ENCODE measurements around the gene DYRK1A.
A peak's percentile ranks its signal among the peaks of the same experiment; 100 is the strongest.
"Not testable (repeated sequence)": the region's sequence is repeated elsewhere in the genome, so short reads cannot be mapped to it uniquely, and the experiment has no call there.

Gene DYRK1A

DNA sequence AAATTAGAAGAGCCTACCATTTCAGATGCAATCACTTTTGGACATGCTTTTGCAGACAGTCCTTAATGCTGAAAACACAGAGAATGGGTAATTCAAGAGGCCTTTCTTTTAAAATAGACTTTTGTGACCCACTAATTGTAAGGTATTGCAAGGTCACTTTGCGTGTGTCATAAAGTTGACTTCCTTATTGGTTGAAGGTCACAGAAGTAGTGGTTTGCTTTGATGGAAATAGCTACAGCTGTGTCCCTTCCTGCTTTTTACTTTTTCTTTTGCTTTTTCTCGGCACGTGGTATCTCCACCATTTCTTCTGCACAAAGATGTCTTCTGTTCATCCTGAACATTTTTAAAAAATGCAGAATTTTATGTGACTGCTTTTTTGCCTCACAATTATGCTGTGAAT, 146.8 kb downstream of the DYRK1A start:
- Histone ChIP-seq H3K4me3 (ENCODE audit: control insufficient read depth in 1 of 7, extremely low read depth in 1 of 7, insufficient read depth in 4 of 7, low read depth in 2 of 7, low read length in 6 of 7) (no peak overlapping the region), H3K9me3 (ENCODE audit: control extremely low read depth in 1 of 5, control insufficient read depth in 4 of 5, insufficient read depth in 2 of 5, low read depth in 1 of 5, low read length in 4 of 5) (no peaks in the 10 kb centered on the region), H3K36me3 (ENCODE audit: control insufficient read depth in 4 of 4, insufficient read depth in 4 of 4, low read length in 3 of 4) (peaks cover 25 to 95% (median 71%) of the 10 kb centered on the region in 4 experiments), H3K27me3 (replicated peaks in 2 of 5; ENCODE audit: control insufficient read depth in 4 of 5, insufficient read depth in 5 of 5, low read length in 4 of 5) (no peaks in the 10 kb centered on the region), H3K4me1 (ENCODE audit: control extremely low read depth in 1 of 4, control insufficient read depth in 4 of 4, insufficient read depth in 4 of 4, low read length in 3 of 4) (peaks cover 0 to 3% (median 0%) of the 10 kb centered on the region in 4 experiments), H3K27ac (ENCODE audit: insufficient read depth in 1 of 2, low read depth in 1 of 2, low read length in 2 of 2, poor library complexity in 1 of 2, severe bottlenecking in 2 of 2) (no peak overlapping the region)
- DNase-seq = peak in 1 of 3 donors; percentile 10
- ChIA-PET POLR2A (no interaction called here), CTCF (interaction anchor here (1.1 kb wide), 1 partner anchor 17 kb away, joined by 4 read pairs; no protein-coding TSS in a partner anchor)
- WGBS (ENCODE audit: insufficient coverage) = no CpG with 5 or more reads among the region's 3 CpGs

DNA sequence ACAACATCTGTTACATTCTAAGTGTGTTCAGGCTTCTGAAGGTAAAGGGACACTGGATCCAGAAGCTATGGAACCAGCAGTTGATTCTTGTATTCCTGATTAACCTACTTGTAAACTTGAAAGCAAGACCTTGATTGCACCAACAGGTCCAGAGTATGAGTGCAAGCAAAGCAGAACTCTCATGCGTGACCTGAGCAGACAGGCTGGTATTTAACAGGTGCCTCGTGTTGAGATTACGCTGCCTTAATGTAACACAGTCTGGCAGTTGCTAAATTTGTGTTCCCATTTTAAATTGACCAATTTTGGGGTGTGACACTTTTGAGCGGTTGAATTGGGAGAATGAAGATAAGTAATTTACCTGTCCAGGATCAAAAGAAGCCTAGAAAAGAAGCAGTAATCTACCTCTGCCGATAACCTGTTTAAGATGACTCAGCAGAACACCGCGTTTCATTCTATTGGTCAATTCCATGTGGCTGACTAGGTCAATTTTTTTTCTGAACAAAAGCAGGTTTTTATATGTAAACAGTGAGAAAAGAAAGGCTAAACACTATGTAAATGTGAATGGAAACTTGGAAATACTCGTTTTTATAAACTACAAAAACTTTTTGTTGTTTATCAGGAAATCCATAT, 147.6 kb downstream of the DYRK1A start:
- POLR2A ChIA-PET = no interaction called here
- H3K27me3 ChIP-seq (replicated peaks in 2 of 5; ENCODE audit: control insufficient read depth in 4 of 5, insufficient read depth in 5 of 5, low read length in 4 of 5) = no peaks in the 10 kb centered on the region
- CTCF ChIA-PET = interaction anchor here (1.1 kb wide), 1 partner anchor 17 kb away, joined by 4 read pairs; no protein-coding TSS in a partner anchor
- no peak overlapping the region for H3K4me3 ChIP-seq (ENCODE audit: control insufficient read depth in 1 of 7, extremely low read depth in 1 of 7, insufficient read depth in 4 of 7, low read depth in 2 of 7, low read length in 6 of 7)
- H3K4me1 ChIP-seq (ENCODE audit: control extremely low read depth in 1 of 4, control insufficient read depth in 4 of 4, insufficient read depth in 4 of 4, low read length in 3 of 4) = peaks cover 0 to 3% (median 0%) of the 10 kb centered on the region in 4 experiments
- WGBS (ENCODE audit: insufficient coverage) = 89% methylated on average over 7 of the region's 8 CpGs
- peaks cover 24 to 91% (median 65%) of the 10 kb centered on the region in 4 experiments for H3K36me3 ChIP-seq (ENCODE audit: control insufficient read depth in 4 of 4, insufficient read depth in 4 of 4, low read length in 3 of 4)
- no peaks in the 10 kb centered on the region for H3K9me3 ChIP-seq (ENCODE audit: control extremely low read depth in 1 of 5, control insufficient read depth in 4 of 5, insufficient read depth in 2 of 5, low read depth in 1 of 5, low read length in 4 of 5)
- H3K27ac ChIP-seq (ENCODE audit: insufficient read depth in 1 of 2, low read depth in 1 of 2, low read length in 2 of 2, poor library complexity in 1 of 2, severe bottlenecking in 2 of 2) = no peak overlapping the region
- DNase-seq = no peak

DNA sequence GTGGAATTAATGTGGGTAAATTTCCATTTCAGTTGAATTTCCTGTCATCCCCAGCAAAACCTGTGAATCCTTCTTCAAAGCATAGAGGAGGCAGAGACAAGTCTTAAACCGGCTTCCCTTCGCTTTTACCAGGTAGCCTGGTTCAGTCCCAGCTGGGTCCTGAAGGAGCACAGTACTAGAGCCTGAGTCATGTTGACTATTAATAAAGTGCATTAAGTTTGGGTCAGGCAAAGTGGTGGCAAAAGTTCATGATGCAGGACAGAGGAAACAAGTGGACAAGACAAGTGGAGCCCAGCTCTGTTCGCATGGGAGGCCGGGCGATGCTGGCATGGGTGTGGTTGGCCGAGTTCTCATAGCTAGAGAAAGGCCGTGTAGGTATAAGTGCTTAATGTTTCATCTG, 150.4 kb downstream of the DYRK1A start:
- Histone ChIP-seq H3K27me3 (replicated peaks in 2 of 5; ENCODE audit: control insufficient read depth in 4 of 5, insufficient read depth in 5 of 5, low read length in 4 of 5) (no peaks in the 10 kb centered on the region), H3K36me3 (ENCODE audit: control insufficient read depth in 4 of 4, insufficient read depth in 4 of 4, low read length in 3 of 4) (peaks cover 13 to 63% (median 40%) of the 10 kb centered on the region in 4 experiments), H3K4me1 (ENCODE audit: control extremely low read depth in 1 of 4, control insufficient read depth in 4 of 4, insufficient read depth in 4 of 4, low read length in 3 of 4) (peaks cover 0 to 3% (median 0%) of the 10 kb centered on the region in 4 experiments), H3K4me3 (ENCODE audit: control insufficient read depth in 1 of 7, extremely low read depth in 1 of 7, insufficient read depth in 4 of 7, low read depth in 2 of 7, low read length in 6 of 7) (no peak overlapping the region), H3K9me3 (ENCODE audit: control extremely low read depth in 1 of 5, control insufficient read depth in 4 of 5, insufficient read depth in 2 of 5, low read depth in 1 of 5, low read length in 4 of 5) (no peaks in the 10 kb centered on the region), H3K27ac (ENCODE audit: insufficient read depth in 1 of 2, low read depth in 1 of 2, low read length in 2 of 2, poor library complexity in 1 of 2, severe bottlenecking in 2 of 2) (no peak overlapping the region)
- ChIA-PET CTCF (interaction anchor here (0.7 kb wide), 1 partner anchor 12 kb away, joined by 3 read pairs; no protein-coding TSS in a partner anchor), POLR2A (no interaction called here)
- WGBS (ENCODE audit: insufficient coverage) = 92% methylated on average over 4 of the region's 7 CpGs
- no peak for DNase-seq

DNA sequence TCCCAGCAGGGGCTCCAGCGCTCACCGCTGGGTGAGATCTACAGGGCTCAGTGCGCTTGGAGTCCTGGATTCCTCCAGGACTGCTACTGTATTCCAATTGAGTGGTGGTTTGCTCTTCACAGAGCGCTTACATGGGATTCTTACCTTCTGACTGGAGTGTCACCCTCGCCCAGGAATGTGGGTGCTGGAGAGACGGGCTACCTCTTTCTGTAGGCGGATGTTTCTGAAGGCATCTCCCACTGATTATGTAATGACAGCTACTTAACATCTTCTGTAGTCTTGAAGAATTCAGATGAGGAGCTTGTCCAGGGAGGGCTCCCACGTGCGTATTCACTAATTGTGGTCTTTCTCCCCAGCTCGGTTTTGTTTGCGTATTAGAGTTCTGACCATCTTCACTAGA, 154.2 kb downstream of the DYRK1A start:
- DNase-seq = no peak
- Histone ChIP-seq H3K27ac (ENCODE audit: insufficient read depth in 1 of 2, low read depth in 1 of 2, low read length in 2 of 2, poor library complexity in 1 of 2, severe bottlenecking in 2 of 2) (no peak overlapping the region), H3K4me3 (ENCODE audit: control insufficient read depth in 1 of 7, extremely low read depth in 1 of 7, insufficient read depth in 4 of 7, low read depth in 2 of 7, low read length in 6 of 7) (no peak overlapping the region), H3K36me3 (ENCODE audit: control insufficient read depth in 4 of 4, insufficient read depth in 4 of 4, low read length in 3 of 4) (peaks cover 0 to 28% (median 14%) of the 10 kb centered on the region in 4 experiments), H3K4me1 (ENCODE audit: control extremely low read depth in 1 of 4, control insufficient read depth in 4 of 4, insufficient read depth in 4 of 4, low read length in 3 of 4) (no peaks in the 10 kb centered on the region), H3K27me3 (replicated peaks in 2 of 5; ENCODE audit: control insufficient read depth in 4 of 5, insufficient read depth in 5 of 5, low read length in 4 of 5) (no peaks in the 10 kb centered on the region), H3K9me3 (ENCODE audit: control extremely low read depth in 1 of 5, control insufficient read depth in 4 of 5, insufficient read depth in 2 of 5, low read depth in 1 of 5, low read length in 4 of 5) (no peaks in the 10 kb centered on the region)
- 97% methylated on average over 11 of the region's 11 CpGs for WGBS (ENCODE audit: insufficient coverage)
- CTCF ChIA-PET = interaction anchor here (1.0 to 1.7 kb wide), 3 partner anchors 9 to 25 kb away, joined by 3 to 5 read pairs (median 5); no protein-coding TSS in a partner anchor
- POLR2A ChIA-PET = no interaction called here

DNA sequence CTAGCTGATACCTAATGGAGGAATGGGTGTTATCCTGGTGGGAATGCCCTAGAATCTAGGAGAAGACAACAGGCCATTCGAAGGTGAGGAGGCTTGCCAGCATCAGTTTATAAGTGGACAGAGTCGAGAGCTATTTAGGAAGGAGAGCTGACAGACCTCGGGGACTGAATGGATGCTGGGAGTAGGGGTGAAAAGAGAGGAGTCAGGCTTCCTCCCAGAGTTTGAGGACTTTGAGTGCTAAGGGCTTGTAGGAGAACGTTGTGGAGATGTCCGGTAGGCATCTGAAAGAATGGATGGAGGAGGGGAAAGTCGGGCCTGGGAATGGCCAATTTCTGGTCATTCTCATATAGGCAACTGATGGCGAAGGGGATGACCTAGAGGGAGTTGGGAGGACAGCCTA, 155.1 kb downstream of the DYRK1A start:
- Histone ChIP-seq H3K27ac (ENCODE audit: insufficient read depth in 1 of 2, low read depth in 1 of 2, low read length in 2 of 2, poor library complexity in 1 of 2, severe bottlenecking in 2 of 2) (no peak overlapping the region), H3K36me3 (ENCODE audit: control insufficient read depth in 4 of 4, insufficient read depth in 4 of 4, low read length in 3 of 4) (peaks cover 0 to 20% (median 10%) of the 10 kb centered on the region in 4 experiments), H3K27me3 (replicated peaks in 2 of 5; ENCODE audit: control insufficient read depth in 4 of 5, insufficient read depth in 5 of 5, low read length in 4 of 5) (no peaks in the 10 kb centered on the region), H3K4me1 (ENCODE audit: control extremely low read depth in 1 of 4, control insufficient read depth in 4 of 4, insufficient read depth in 4 of 4, low read length in 3 of 4) (no peaks in the 10 kb centered on the region), H3K9me3 (ENCODE audit: control extremely low read depth in 1 of 5, control insufficient read depth in 4 of 5, insufficient read depth in 2 of 5, low read depth in 1 of 5, low read length in 4 of 5) (no peaks in the 10 kb centered on the region), H3K4me3 (ENCODE audit: control insufficient read depth in 1 of 7, extremely low read depth in 1 of 7, insufficient read depth in 4 of 7, low read depth in 2 of 7, low read length in 6 of 7) (no peak overlapping the region)
- CTCF ChIA-PET = interaction anchor here (1.0 kb wide), 1 partner anchor 19 kb away, joined by 3 read pairs; no protein-coding TSS in a partner anchor
- POLR2A ChIA-PET = no interaction called here
- 100% methylated on average over 6 of the region's 7 CpGs for WGBS (ENCODE audit: insufficient coverage)
- no peak for DNase-seq

DNA sequence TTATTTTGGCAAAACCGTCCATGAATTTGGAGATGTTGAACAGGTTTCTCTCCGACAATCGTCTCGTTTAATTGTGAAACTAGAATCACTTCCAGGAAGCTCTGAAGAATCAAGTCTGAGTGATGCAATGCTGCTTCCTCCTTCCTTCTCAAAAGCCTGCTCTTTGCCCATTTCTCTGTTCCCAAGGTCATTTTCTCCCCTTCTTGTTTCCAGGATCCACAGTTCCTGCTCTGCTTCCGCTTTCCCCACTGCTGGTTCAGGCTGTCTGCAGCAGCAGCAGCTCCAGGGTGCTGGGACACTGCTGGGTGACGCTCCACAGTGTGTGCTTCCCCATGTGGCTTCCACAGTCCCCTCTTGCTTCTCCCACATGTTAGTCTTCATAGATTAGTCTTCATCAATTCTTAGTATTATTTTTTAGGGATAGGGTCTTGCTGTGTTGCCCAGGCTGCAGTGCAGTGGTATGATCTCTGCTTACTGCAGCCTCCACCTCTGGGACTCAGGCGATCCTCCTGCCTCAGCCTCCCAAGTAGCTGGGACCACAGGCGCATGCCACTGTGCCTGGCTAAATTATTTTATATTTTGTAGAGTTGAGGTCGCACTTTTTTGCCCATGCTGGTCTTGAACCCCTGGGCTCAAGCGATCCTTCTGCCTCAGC, 156.2 kb downstream of the DYRK1A start:
- POLR2A ChIA-PET = no interaction called here
- no peaks in the 10 kb centered on the region for H3K4me1 ChIP-seq (ENCODE audit: control extremely low read depth in 1 of 4, control insufficient read depth in 4 of 4, insufficient read depth in 4 of 4, low read length in 3 of 4)
- peaks cover 0 to 9% (median 4%) of the 10 kb centered on the region in 4 experiments for H3K36me3 ChIP-seq (ENCODE audit: control insufficient read depth in 4 of 4, insufficient read depth in 4 of 4, low read length in 3 of 4)
- H3K4me3 ChIP-seq (ENCODE audit: control insufficient read depth in 1 of 7, extremely low read depth in 1 of 7, insufficient read depth in 4 of 7, low read depth in 2 of 7, low read length in 6 of 7) = no peak overlapping the region
- H3K27me3 ChIP-seq (replicated peaks in 2 of 5; ENCODE audit: control insufficient read depth in 4 of 5, insufficient read depth in 5 of 5, low read length in 4 of 5) = no peaks in the 10 kb centered on the region
- DNase-seq = no peak
- CTCF ChIA-PET = interaction anchor here (0.8 to 1.0 kb wide), 2 partner anchors 8 to 26 kb away, joined by 3 to 5 read pairs; no protein-coding TSS in a partner anchor
- no peaks in the 10 kb centered on the region for H3K9me3 ChIP-seq (ENCODE audit: control extremely low read depth in 1 of 5, control insufficient read depth in 4 of 5, insufficient read depth in 2 of 5, low read depth in 1 of 5, low read length in 4 of 5)
- no peak overlapping the region for H3K27ac ChIP-seq (ENCODE audit: insufficient read depth in 1 of 2, low read depth in 1 of 2, low read length in 2 of 2, poor library complexity in 1 of 2, severe bottlenecking in 2 of 2)
- 89% methylated on average over 7 of the region's 10 CpGs for WGBS (ENCODE audit: insufficient coverage)

DNA sequence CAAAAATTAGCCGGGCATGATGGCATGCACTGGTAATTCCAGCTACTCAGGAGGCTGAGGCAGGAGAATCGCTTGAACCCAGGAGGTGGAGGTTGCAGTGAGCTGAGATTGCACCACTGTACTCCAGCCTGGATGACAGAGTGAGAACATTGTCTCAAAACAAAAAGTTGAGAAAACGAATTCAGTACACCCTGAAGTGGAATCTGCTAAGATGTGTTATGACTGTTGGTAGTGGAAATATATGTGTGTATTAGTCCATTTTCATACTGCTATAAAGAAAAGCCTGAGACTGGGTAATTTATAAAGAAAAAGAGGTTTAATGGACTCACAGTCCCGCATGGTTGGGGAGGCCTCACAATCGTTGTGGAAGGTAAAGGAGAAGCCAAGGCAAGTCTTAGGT, 158.4 kb downstream of the DYRK1A start:
- H3K36me3 ChIP-seq (ENCODE audit: control insufficient read depth in 4 of 4, insufficient read depth in 4 of 4, low read length in 3 of 4); H3K9me3 ChIP-seq (ENCODE audit: control extremely low read depth in 1 of 5, control insufficient read depth in 4 of 5, insufficient read depth in 2 of 5, low read depth in 1 of 5, low read length in 4 of 5); CTCF ChIA-PET; POLR2A ChIA-PET; H3K4me1 ChIP-seq (ENCODE audit: control extremely low read depth in 1 of 4, control insufficient read depth in 4 of 4, insufficient read depth in 4 of 4, low read length in 3 of 4); H3K4me3 ChIP-seq (ENCODE audit: control insufficient read depth in 1 of 7, extremely low read depth in 1 of 7, insufficient read depth in 4 of 7, low read depth in 2 of 7, low read length in 6 of 7); DNase-seq; H3K27me3 ChIP-seq (replicated peaks in 2 of 5; ENCODE audit: control insufficient read depth in 4 of 5, insufficient read depth in 5 of 5, low read length in 4 of 5); H3K27ac ChIP-seq (ENCODE audit: insufficient read depth in 1 of 2, low read depth in 1 of 2, low read length in 2 of 2, poor library complexity in 1 of 2, severe bottlenecking in 2 of 2): not testable (repeated sequence)
- WGBS (ENCODE audit: insufficient coverage) = 100% methylated on average over 3 of the region's 5 CpGs
